ENCODE measurements around the gene PTGFRN. TPM values are rescaled to one million over a fixed set of nuclear protein-coding genes. Genes with fewer than 3 reads are reported as not detected.

PTGFRN gene
- total RNA-seq, 1 donor from 2014 or later = 20.4 TPM

- DNase-seq (ENCODE audit: low spot score) (no peak), ATAC-seq (no peak)
- intact Hi-C loops (cut with DNase I) = no loop called here
Observed at GRCh38 chr1:117036018-117036461, 126.3 kb downstream of the PTGFRN start.

GRCh38 chr1:117037802-117038201, 128.1 kb downstream of the PTGFRN start:
- intact Hi-C loops (cut with DNase I) = no loop called here
- ATAC-seq (no peak), DNase-seq (ENCODE audit: low spot score) (no peak)

- DNase-seq (ENCODE audit: low spot score) = no peak
- ATAC-seq = no peak
- intact Hi-C loops (cut with DNase I) = no loop called here
Observed at GRCh38 chr1:117038236-117038635, 128.5 kb downstream of the PTGFRN start.

Other genes with a start within 250 kb of the PTGFRN start
- gene IGSF3, start 242.2 kb upstream of the PTGFRN start, total RNA-seq = 2.5 TPM
- 2.1 TPM for gene CD2, start 155.5 kb upstream of the PTGFRN start, total RNA-seq
- 1.0 TPM for gene CD101, start 91.8 kb downstream of the PTGFRN start, total RNA-seq
- gene TTF2, start 150.4 kb downstream of the PTGFRN start, total RNA-seq = 15.3 TPM
- gene TRIM45, start 211.8 kb downstream of the PTGFRN start, total RNA-seq = 9.0 TPM